Neuron (in vitro differentiated cells): ENCODE results near the gene DBH.
"Not testable (repeated sequence)": the region's sequence is repeated elsewhere in the genome, so short reads cannot be mapped to it uniquely, and the experiment has no call there.

Experiments
- H2AFZ ChIP-seq: one replicate; pipeline ENCODE4 v1.6.1; 2013; ENCODE audit warnings: low read depth, mild to moderate bottlenecking, inconsistent platforms, low read length, moderate library complexity
- H3K27me3 ChIP-seq: one replicate; pipeline ENCODE4 v1.6.1; 2013; ENCODE audit warnings: low read length; ENCODE audit not compliant: insufficient read depth
- H3K36me3 ChIP-seq: one replicate; pipeline ENCODE4 v1.6.1; 2013; ENCODE audit warnings: low read length; ENCODE audit not compliant: insufficient read depth
- H3K4me1 ChIP-seq: one replicate; pipeline ENCODE4 v1.6.1; 2013; ENCODE audit warnings: low read length; ENCODE audit not compliant: insufficient read depth
- H3K4me3 ChIP-seq: 2 replicates; pipeline ENCODE4 v1.5.1; 2013; ENCODE audit warnings: mild to moderate bottlenecking, low read length, moderate library complexity
- H3K9me3 ChIP-seq: one replicate; pipeline ENCODE4 v1.6.1; 2013; ENCODE audit warnings: low read length

The DBH gene

DNA sequence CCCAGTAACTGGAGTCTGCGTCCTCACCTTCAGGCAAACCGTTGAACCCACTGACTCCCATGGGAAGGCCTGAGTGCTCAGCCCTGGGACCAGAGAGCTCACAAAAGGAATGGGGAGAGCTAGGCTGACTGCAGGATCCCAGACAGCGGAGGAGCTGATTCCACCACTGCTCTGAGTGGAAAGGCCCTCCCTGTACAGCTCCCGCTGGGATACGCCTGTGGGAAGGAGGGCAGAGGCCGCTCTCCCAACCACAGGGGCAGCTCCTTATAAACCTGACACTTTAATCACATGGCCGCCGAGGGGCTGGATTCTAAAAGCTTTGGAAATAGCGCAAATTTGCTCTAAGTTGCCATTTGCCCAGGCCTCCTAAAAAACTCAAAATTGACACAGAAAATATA, 37.1 kb downstream of the DBH start:
- H3K4me1 ChIP-seq = peaks cover 5% of the 10 kb centered on the region
- H3K36me3 ChIP-seq = no peaks in the 10 kb centered on the region
- no peak overlapping the region for H2AFZ ChIP-seq
- H3K27me3 ChIP-seq = no peaks in the 10 kb centered on the region
- H3K9me3 ChIP-seq = peaks cover 2% of the 10 kb centered on the region
- H3K4me3 ChIP-seq = no peak overlapping the region

DNA sequence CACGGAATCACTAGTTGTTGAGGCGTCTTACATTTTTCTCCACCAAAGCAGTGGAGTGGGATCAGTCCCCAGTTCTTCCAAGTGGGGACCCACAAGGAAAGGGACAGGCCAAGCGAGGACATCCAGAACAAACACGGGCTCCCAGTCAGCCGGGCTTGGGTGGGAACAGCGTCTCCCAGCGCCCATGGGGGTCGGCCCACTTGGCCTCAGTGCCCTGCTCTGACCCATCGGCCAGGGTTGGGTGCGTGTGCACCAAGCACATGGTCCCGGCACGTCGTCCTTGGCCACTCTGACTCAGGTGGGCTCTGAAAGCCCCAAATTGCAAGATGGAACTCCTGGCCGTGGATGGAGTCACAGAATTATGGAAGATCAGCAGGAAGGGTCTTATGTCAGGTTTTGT, 37.9 kb downstream of the DBH start:
- no peak overlapping the region for H3K4me3 ChIP-seq
- H3K9me3 ChIP-seq = peaks cover 2% of the 10 kb centered on the region
- no peaks in the 10 kb centered on the region for H3K36me3 ChIP-seq
- peaks cover 5% of the 10 kb centered on the region for H3K4me1 ChIP-seq
- no peak overlapping the region for H2AFZ ChIP-seq
- no peaks in the 10 kb centered on the region for H3K27me3 ChIP-seq

DNA sequence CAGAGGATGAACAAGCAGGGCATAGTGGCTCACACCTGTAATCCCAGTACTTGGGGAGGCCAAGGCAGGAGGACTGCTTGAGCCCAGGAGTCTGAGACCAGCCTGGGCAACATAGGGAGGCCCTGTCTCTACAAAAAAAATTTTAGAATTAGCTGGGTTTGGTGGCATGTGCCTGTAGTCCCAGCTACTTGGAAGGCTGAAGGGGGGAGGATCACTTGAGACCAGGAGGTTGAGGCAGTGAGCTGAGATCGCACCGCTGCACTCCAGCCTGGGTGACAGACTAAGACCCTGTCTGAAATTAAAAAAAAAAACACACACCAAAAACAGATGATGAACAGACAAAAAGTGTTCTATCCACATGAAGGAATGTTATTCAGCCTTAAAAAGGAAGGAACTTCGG, 39.6 kb downstream of the DBH start:
- not testable (repeated sequence) for H3K36me3 ChIP-seq, H3K4me3 ChIP-seq, H2AFZ ChIP-seq, H3K27me3 ChIP-seq, H3K4me1 ChIP-seq, H3K9me3 ChIP-seq

DNA sequence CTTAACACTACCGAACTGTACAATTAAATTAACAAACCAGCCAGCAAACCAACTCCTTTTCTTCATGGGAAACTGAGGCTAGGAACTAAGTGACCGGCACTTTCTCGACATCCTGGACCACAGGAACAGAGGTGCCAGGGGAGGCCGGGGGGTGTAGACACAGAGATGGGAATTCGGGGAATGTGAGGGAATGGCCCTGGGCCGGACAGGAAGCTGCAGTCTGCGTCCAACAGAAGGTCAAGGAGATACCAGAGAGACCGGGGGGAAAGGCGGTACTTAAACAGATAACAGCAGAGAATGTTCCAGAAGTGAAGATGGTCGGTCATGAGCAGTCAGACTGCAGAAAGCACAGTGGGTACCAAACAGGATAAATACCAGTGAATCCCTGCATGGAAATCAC, 40.3 kb downstream of the DBH start:
- H3K4me3 ChIP-seq = no peak overlapping the region
- H3K36me3 ChIP-seq = no peaks in the 10 kb centered on the region
- H3K4me1 ChIP-seq = peaks cover 5% of the 10 kb centered on the region
- H3K27me3 ChIP-seq = no peaks in the 10 kb centered on the region
- H2AFZ ChIP-seq = no peak overlapping the region
- peaks cover 2% of the 10 kb centered on the region for H3K9me3 ChIP-seq

DNA sequence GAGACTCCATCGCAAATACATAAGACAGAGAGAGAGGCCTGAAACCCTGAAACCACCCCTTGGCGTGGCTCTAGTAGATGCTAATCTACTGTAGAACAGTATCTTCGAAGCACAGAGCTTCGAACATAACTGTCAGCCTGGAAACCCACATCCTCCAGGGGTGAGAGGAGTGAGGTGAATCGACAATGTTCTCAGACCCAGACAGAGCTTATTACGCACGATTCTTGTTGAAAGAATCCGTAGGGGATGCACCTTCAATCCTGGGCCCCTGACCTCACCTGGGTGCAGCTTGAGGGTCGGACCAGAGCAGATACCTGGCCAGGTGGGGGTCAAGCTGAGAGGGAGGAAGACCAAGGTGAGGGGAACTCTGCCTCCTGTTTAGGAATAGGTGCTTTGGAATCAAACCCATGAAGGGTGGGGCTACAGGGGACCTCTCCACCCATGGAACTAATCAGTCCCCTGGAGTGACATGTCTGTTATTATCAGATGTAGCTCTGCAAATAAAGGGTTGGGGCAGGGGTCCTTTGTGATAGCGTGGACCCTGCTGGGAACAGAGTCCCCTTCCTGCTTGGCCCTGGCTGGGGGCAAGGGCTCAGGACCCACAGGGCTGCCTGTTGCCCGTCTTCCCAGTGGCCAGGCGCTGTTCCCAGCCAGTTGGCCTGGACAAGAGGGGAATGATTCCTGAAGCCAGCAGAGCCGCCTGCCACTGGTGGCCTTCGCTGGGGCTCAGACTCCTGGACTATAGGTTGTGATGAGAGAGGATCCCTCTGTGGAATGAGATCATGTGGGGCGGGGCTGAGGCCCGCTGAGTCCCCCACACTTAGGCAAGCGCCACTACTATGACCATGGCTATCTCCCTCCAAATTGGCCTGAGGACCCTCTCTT, 41.2 kb downstream of the DBH start:
- no peak overlapping the region for H3K4me3 ChIP-seq
- no peaks in the 10 kb centered on the region for H3K27me3 ChIP-seq
- H3K9me3 ChIP-seq = no peaks in the 10 kb centered on the region
- no peak overlapping the region for H2AFZ ChIP-seq
- no peaks in the 10 kb centered on the region for H3K36me3 ChIP-seq
- peaks cover 5% of the 10 kb centered on the region for H3K4me1 ChIP-seq

DNA sequence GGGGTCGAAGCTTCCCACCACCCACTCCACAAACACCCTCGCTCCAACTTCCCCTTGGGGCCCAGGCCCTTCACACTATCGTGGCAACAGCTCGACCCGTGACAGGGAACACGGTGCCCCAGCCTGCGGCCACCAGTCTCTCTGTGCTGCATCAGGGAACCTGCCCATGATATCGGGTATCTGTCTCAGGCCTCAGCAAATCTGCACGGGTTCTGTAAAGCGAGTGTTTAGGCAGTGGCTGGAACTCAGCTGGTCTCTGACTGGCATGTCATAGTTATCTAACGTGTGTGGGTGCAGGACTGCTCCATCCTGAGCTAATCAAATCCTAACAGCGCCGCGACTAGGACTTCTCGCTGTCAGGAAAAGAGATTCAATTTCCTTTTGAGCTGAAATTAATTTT, 42.9 kb downstream of the DBH start:
- Histone ChIP-seq H3K36me3 (no peaks in the 10 kb centered on the region), H2AFZ (no peak overlapping the region), H3K4me3 (no peak overlapping the region), H3K4me1 (no peaks in the 10 kb centered on the region), H3K27me3 (no peaks in the 10 kb centered on the region), H3K9me3 (no peaks in the 10 kb centered on the region)

DNA sequence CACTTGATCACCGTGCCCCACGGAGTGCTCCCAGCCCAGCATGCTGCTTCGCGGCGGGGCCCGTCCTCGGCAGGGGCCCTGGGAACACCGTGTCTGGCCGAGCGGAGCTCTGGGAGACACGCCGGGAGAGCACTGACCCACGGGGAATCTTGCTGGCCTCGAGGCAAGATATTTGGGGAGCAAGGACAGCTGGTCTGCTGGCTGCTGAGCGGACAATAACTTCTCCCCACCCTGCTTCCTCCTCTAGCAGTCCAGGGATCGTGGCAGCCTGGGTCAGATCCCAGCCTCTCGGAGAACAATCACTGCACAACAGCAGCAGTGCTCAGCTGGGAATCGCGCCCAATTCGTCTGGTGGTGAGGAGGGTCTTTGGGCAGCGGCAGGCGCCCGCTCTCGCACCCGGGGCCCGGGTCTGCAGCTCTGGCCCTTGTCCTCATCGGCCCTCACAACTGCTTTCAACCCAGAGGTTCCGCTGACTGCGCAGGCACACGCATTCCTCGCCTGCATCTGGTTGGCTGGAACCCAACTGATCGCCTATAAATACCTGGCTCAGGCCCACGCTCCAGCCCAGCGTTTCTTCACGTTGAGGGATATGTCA, 43.4 kb downstream of the DBH start:
- Histone ChIP-seq H3K9me3 (no peaks in the 10 kb centered on the region), H3K4me1 (no peaks in the 10 kb centered on the region), H3K27me3 (no peaks in the 10 kb centered on the region), H2AFZ (no peak overlapping the region), H3K36me3 (no peaks in the 10 kb centered on the region), H3K4me3 (no peak overlapping the region)

DNA sequence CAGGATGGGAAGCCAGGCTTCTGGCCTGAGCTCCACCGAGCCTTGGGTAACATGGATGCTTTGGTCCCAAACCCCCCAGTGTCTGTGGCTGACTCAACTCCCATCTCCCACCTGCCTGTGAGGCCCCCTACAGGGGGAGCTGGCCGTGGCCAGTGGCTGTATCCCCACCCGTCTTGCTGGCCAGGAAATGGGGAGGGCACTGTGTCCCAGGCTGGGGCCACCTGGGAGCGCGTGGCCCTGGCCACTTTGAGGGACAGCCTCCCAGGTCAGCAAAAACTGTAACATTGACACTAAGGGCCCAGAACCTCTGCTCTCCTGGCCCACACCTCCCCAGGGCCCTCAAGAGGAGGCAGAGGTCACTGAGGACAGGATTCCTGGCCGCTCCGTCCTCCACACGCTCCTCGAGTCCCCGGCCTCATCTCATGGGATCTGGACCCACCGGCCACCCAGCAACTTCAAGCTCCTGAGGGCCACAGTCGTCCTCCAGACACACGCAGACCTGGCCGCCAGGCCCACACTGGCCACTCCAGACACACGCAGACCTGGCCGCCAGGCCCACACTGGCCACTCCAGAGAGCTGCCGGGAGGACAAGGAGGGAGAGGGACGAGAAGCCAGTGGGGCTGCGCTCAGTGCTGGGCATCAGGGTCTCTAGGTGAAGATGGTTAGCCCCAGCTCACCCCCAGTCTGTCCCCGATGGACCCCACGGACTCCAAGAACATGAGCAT, 44.2 kb downstream of the DBH start:
- Histone ChIP-seq H3K36me3 (no peaks in the 10 kb centered on the region), H2AFZ (no peak overlapping the region), H3K9me3 (no peaks in the 10 kb centered on the region), H3K27me3 (no peaks in the 10 kb centered on the region), H3K4me1 (no peaks in the 10 kb centered on the region), H3K4me3 (no peak overlapping the region)

DNA sequence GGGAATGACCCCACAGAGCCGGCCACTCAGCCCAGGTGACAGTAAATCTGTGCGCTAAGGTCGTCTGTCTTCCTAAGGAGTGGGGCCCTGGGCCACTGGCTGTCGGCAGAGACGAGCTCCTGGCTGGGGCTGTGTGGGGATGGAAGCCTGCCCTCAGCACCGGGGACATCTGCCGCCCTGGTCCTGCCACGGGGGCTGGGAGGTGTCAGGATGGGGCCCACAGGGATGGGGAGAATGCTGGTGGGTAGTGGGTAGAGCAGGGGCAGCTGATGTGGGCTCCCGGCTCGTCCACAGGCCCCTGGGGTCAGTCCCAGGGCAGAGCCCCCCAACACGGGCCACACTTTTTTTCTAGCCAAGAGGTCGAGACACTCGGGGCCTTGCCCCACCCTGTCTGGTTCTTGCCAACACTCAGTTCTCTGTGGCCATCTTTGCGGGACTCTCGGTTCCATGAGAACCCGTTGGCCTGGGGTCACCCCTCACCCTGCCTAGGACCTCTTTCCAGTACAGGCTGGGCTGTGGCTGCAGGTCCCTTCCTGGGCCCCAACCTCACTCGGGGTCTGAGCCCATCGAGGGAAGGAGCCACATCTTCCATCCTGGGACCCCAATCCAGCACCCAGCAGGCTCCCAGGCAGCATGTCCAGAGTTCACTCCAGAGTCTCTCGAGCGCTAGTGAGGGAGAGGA, 45.0 kb downstream of the DBH start:
- Histone ChIP-seq H3K9me3 (no peaks in the 10 kb centered on the region), H3K4me1 (no peaks in the 10 kb centered on the region), H3K4me3 (no peak overlapping the region), H3K36me3 (no peaks in the 10 kb centered on the region), H3K27me3 (no peaks in the 10 kb centered on the region), H2AFZ (no peak overlapping the region)

DNA sequence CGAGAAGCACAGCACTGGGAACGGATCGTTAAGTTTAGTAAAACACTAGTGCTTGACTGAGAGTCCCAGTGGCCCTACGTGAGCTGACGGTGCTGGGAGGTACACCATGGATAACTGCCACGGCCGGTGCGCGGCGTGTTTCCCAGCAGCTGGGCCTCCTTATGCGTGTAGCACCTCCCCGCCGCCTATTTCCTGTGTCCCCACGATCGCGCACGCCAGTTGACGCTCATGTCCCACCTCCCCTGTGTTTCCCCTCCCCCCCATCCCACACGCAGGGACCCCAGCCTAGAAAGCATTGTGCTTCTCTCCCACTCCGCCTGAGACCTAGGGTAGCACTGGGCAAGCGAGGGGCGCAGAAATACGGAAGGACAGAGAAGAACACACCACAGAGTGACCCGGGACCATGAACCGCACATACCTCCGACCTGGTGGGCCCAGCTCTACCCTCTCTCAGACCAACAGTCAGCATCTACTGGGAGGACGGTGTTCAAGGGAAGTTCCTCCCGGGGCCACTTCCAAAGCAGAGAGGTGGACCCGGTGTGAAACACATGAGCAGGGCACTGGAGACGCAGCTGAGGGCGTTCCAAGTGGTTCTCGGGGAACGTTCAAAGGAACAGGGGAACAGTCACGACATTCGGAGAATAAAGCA, 45.6 kb downstream of the DBH start:
- no peaks in the 10 kb centered on the region for H3K4me1 ChIP-seq
- no peaks in the 10 kb centered on the region for H3K36me3 ChIP-seq
- no peaks in the 10 kb centered on the region for H3K9me3 ChIP-seq
- no peaks in the 10 kb centered on the region for H3K27me3 ChIP-seq
- H3K4me3 ChIP-seq = no peak overlapping the region
- H2AFZ ChIP-seq = no peak overlapping the region

DNA sequence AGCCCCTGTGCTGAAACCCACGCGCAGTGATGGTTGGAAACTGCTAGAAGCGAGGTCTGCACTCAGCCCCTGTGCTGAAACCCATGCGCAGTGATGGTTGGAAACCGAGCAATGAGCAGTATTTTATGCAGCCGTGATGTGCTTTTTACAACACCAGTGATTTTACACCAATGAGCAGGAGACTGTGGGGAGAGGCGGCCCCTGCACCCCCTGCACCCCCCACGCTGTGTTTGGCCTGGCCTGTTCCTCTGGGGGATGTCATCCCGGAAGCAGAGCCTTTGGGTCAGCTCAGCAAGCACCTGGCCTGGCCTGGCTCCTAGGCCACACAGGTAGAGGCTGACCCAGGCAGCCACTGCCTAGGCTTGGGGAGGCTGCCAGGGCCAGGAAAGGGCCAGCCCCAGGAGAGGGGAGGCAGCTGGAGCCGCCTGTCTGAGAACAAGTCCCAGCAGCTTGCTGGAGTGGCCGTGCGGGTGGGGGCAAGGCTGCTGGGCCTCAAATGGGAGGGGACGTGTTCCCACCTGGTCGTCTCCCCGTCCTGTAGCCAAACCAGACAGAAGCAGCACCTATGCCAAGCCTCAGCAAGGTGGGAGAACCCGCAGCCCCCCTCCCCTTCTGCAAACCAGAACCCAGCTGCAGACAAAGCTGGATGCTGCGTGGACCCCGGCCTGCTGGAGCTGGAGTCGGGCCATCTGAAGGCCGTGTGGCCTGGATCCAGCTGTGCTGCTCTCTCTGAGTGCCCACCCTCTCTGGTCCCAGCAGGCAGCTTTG, 46.8 kb downstream of the DBH start:
- no peak overlapping the region for H3K4me3 ChIP-seq
- H3K4me1 ChIP-seq = no peaks in the 10 kb centered on the region
- no peaks in the 10 kb centered on the region for H3K9me3 ChIP-seq
- no peaks in the 10 kb centered on the region for H3K27me3 ChIP-seq
- H2AFZ ChIP-seq = no peak overlapping the region
- H3K36me3 ChIP-seq = no peaks in the 10 kb centered on the region

DNA sequence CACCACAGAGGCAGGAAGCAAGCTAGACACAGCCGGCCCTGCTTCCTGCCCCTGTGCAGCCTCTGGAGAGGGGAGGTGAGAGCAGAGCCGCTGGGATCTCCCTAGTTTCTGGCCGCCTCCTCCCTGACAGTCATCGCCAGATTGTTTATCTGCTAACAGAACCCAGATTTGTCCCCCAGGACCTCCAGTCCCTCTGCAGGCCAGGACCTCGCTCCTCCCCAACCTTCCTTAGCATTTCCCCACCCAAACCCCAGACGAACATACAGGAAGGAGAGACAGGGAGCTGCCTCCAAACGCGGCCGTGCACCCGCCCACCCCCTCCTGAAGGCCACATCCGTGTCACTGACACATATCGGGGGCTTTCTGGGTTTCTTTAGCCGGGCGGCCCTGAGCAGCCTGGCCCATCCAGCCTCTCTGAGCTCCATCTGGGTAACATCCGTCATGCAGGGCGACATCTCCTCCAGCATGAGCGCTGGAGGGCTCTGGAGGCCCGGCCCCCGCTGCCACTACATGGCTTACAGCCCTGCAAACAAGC, 47.5 kb downstream of the DBH start:
- H3K4me3 ChIP-seq = no peak overlapping the region
- H3K27me3 ChIP-seq = no peaks in the 10 kb centered on the region
- H3K36me3 ChIP-seq = no peaks in the 10 kb centered on the region
- H3K4me1 ChIP-seq = no peaks in the 10 kb centered on the region
- no peaks in the 10 kb centered on the region for H3K9me3 ChIP-seq
- H2AFZ ChIP-seq = no peak overlapping the region
